IMR-90 (cell line): ENCODE data around the gene PAQR4.

Experiments used
- BHLHE40 ChIP-seq: fragments of 150-350 bp; IDR thresholded peaks from 2 replicates; pipeline ENCODE4 v1.6.1; 2016; ENCODE audit warnings: mild to moderate bottlenecking, low read depth, low read length
- CHD1 ChIP-seq: IDR thresholded peaks from 2 replicates; pipeline ENCODE4 v1.6.1; 2012; ENCODE audit warnings: low read depth, low read length, improper control_type of control experiment
- ELK1 ChIP-seq: fragments of 150-350 bp; IDR thresholded peaks from 2 replicates; pipeline ENCODE4 v1.6.1; 2016; ENCODE audit warnings: low read depth, mild to moderate bottlenecking, low read length, moderate library complexity, borderline replicate concordance
- FOS ChIP-seq: fragments of 150-350 bp; IDR thresholded peaks from 2 replicates; pipeline ENCODE4 v1.6.1; 2016; ENCODE audit warnings: low read depth, low read length
- MAFK ChIP-seq: IDR thresholded peaks from 2 replicates; pipeline ENCODE4 v1.6.1; 2012; ENCODE audit warnings: low read depth, low read length, improper control_type of control experiment
- MXI1 ChIP-seq: IDR thresholded peaks from 2 replicates; pipeline ENCODE4 v1.6.1; 2012; ENCODE audit warnings: low read depth, mild to moderate bottlenecking, low read length, moderate library complexity, borderline replicate concordance
- NFE2L2 ChIP-seq: fragments of 150-350 bp; IDR thresholded peaks from 2 replicates; pipeline ENCODE4 v1.6.1; 2016; ENCODE audit warnings: low read depth, mild to moderate bottlenecking, low read length
- POLR2A ChIP-seq: IDR thresholded peaks from 2 replicates; pipeline ENCODE4 v1.6.1; 2012; ENCODE audit warnings: mild to moderate bottlenecking, low read depth, low read length
- RAD21 ChIP-seq: IDR thresholded peaks from 2 replicates; pipeline ENCODE4 v1.6.1; 2012; ENCODE audit warnings: low read length, improper control_type of control experiment
- RCOR1 ChIP-seq: IDR thresholded peaks from 2 replicates; pipeline ENCODE4 v1.6.1; 2012; ENCODE audit warnings: mild to moderate bottlenecking, low read length, improper control_type of control experiment; ENCODE audit not compliant: insufficient replicate concordance
- RFX5 ChIP-seq: IDR thresholded peaks from 2 replicates; pipeline ENCODE4 v1.8.0; 2012; ENCODE audit warnings: low read depth, mild to moderate bottlenecking, low read length, moderate library complexity
- TF ChIP-seq, protein P1 (sequence below): conservative IDR thresholded peaks from 2 replicates; pipeline ENCODE4 v1.5.1; 2012; ENCODE audit warnings: mild to moderate bottlenecking, low read depth, low read length, improper control_type of control experiment
- TF ChIP-seq, protein P2 (sequence below): fragments of 150-350 bp; IDR thresholded peaks from 2 replicates; pipeline ENCODE4 v1.6.1; 2017; ENCODE audit warnings: mild to moderate bottlenecking, antibody characterized with exemption, low read length, low read depth

DNA sequence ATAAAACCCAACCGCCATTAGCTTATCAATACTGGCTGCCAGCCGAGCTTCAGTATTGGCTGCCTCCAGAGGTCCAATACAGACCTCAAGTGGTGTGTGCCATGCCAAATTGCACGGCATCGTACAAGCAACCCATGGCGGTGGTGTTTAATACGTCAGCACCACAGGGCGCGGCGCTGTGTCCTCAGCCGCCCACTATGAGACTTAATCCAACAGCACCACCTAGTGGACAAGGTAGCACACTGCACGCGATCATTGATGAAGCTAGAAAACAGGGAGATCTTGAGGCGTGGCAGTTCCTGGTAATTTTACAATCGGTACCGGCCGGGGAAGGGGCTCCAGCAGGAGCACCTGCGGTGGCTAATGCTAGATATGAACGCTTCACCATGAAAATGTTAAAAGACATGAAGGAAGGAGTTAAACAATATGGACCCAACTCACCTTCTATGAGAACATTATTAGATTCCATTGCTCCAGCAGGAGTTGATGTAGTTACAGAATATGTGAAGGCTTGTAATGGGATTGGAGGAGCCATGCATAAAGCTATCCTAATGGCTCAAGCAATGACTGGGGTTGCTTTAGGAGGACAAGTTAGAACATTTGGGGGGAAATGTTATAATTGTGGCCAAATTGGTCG lies 42.0 kb upstream of the PAQR4 start:
- TF ChIP-seq, protein P1, sequence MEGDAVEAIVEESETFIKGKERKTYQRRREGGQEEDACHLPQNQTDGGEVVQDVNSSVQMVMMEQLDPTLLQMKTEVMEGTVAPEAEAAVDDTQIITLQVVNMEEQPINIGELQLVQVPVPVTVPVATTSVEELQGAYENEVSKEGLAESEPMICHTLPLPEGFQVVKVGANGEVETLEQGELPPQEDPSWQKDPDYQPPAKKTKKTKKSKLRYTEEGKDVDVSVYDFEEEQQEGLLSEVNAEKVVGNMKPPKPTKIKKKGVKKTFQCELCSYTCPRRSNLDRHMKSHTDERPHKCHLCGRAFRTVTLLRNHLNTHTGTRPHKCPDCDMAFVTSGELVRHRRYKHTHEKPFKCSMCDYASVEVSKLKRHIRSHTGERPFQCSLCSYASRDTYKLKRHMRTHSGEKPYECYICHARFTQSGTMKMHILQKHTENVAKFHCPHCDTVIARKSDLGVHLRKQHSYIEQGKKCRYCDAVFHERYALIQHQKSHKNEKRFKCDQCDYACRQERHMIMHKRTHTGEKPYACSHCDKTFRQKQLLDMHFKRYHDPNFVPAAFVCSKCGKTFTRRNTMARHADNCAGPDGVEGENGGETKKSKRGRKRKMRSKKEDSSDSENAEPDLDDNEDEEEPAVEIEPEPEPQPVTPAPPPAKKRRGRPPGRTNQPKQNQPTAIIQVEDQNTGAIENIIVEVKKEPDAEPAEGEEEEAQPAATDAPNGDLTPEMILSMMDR: peak; percentile 95
- TF ChIP-seq POLR2A: no peak
- TF ChIP-seq RAD21: peak; percentile 75
- no peak for TF ChIP-seq RFX5
- TF ChIP-seq MXI1: no peak
- no peak for TF ChIP-seq NFE2L2
- TF ChIP-seq BHLHE40: no peak
- no peak for TF ChIP-seq FOS
- TF ChIP-seq RCOR1: no peak
- no peak for TF ChIP-seq ELK1
- no peak for TF ChIP-seq CHD1
- TF ChIP-seq, protein P2, sequence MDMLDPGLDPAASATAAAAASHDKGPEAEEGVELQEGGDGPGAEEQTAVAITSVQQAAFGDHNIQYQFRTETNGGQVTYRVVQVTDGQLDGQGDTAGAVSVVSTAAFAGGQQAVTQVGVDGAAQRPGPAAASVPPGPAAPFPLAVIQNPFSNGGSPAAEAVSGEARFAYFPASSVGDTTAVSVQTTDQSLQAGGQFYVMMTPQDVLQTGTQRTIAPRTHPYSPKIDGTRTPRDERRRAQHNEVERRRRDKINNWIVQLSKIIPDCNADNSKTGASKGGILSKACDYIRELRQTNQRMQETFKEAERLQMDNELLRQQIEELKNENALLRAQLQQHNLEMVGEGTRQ: no peak
- TF ChIP-seq MAFK: no peak
